Muscle of arm (tissue), 12 donors: Measurements from ENCODE around the gene PLEKHA7. TPM values are rescaled to one million over a fixed set of nuclear protein-coding genes. Genes with fewer than 3 reads are reported as not detected.

ENCODE experiments used
- DNase-seq: peaks from one replicate; pipeline ENCODE4 v3.0.0-alpha.2; 2013
- polyA plus RNA-seq, 12 donors: library from polyadenylated mRNA; unstranded; fragments of 120-200 nt; gene quantifications; one replicate each; pipeline ENCODE4 v1.2.1, GENCODE V29; 2013; ENCODE audit not compliant: insufficient read length in 12 of 12

The PLEKHA7 gene
- polyA plus RNA-seq, 12 donors = 4.9 to 20.3 (median 6.0) TPM; not detected in 1

- no peak for DNase-seq
Measured at GRCh38 chr11:16743478-16743877, 270.7 kb downstream of the PLEKHA7 start.

DNA sequence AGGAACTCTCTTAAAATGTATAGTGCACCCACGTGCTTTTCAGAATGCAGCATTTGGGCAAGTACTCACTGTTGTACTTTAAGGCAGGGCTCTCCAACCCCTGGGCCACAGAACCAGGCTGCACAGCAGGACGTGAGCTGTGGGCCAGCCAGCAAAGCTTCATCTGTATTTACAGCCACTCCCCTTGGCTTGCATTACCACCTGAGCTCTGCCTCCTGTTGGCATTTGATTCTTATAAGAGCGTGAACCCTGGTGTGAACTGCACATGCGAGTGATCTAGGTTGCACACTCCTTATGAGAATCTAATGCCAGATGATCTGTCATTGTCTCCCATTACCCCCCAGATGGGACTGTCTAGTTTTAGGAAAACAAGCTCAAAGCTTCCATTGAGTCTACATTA is 272.7 kb downstream of the PLEKHA7 start:
- no peak for DNase-seq

- peak; percentile 29 for DNase-seq
Measured at GRCh38 chr11:16738947-16739815, 275.0 kb downstream of the PLEKHA7 start.

DNA sequence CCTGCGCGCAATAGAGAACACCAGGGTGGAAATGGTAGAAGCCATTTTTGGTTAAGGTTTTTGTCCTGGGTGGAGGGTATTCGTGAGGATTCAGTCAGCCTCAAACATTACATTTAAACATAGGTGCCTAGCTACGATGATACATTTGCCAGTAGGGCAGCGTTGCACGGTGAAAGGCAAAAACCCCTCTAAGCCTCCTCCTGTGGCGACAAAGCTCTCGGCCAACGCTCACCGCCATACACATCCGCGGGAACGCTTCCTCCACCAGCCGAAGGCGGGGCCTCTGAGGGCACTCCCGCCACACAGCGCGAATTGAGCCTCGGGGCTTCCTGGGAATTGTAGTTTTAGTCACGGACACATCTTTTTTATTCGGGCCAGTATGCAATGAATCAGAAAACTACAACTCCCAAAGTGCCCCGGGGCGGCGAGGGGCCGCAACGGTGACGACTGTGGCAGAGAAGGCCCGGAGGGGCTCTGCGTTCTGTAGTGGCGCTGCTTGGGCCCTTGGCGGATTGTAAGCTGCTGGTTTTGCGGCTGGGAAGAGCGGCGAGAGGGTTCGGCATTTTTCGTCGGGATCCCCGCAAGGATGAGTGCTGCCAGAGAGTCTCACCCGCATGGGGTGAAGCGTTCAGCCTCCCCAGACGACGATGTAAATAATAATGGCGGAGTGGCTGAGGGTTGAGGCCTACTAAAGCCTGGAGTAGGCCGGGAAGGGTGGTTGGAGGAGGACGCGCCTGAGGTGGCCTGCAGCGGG is 275.8 kb downstream of the PLEKHA7 start, which contains the start of gene C11orf58:
Gene C11orf58 (plus strand): TSS at position 455 of the 754 bp plus-strand sequence. CDS start 132 bp downstream, at position 587.
- peak; percentile 98 for DNase-seq

DNA sequence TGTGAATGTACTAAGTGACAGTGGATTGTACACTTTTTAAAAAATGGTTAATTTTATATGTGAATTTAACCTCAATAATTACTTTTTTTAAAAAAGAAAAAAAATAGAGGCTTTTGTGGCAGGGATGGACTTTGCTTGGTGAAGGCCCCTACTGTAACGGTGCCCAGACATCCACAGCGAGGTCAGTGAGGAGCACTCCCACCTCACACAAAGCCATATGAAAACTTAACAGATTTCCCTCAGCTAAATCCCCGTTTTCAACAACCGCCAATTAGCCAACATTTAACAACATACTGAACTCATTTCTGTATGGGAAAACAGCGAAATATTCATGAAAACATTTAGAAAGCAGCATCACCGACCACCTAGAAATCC is 276.4 kb downstream of the PLEKHA7 start:
- peak; percentile 12 for DNase-seq

Other genes starting within 250 kb of the PLEKHA7 start
- 1,000 to 10,000 TPM in 10 of 12 donors, 100 to 1,000 TPM in 1, not detected in 1; 966 to 2,212 (median 2,091) TPM for gene RPS13, start 63.3 kb upstream of the PLEKHA7 start, polyA plus RNA-seq
- 10 to 100 TPM in 11 of 12 donors, not detected in 1; 17.7 to 39.0 (median 21.8) TPM for gene PIK3C2A, start 193.6 kb upstream of the PLEKHA7 start, polyA plus RNA-seq